Endothelial cell of umbilical vein (primary cell): Measurements from ENCODE around the gene PEAK3. TPM values are rescaled to one million over a fixed set of nuclear protein-coding genes. Genes with fewer than 3 reads are reported as not detected.

Experiments used
- BruUV-seq: library from RNA; stranded (reverse); fragments of 400-500 nt; replicated peaks from 2 replicates; lab custom pipeline; 2021; lab: Mats Ljungman, UMichigan
- CTCF ChIA-PET: fragments of 300-600, 350-600 bp; sonication (Branson Sonifier 250); formaldehyde crosslinking; loops from one replicate; lab custom pipeline; 2021; ENCODE audit warnings: antibody characterized with exemption, inconsistent platforms; lab: Charles Lee
- POLR2A ChIA-PET: fragments of 300-600, 350-600 bp; sonication (Branson Sonifier 250); formaldehyde crosslinking; loops from one replicate; lab custom pipeline; 2021; ENCODE audit warnings: antibody characterized with exemption, inconsistent platforms; lab: Charles Lee
- DNase-seq: peaks from one replicate; pipeline ENCODE4 v3.0.0-alpha.2; 2011; ENCODE audit warnings: low read depth, low spot score
- FAIRE-seq: peaks from 2 replicates; lab custom pipeline; 2011; peaks lifted over from hg19 to GRCh38; lab: Jason Lieb, UNC
- H2AFZ ChIP-seq: 2 replicates; pipeline ENCODE4 v1.6.0; 2012; ENCODE audit warnings: low read depth, low read length, control low read depth, inconsistent platforms
- H3K27ac ChIP-seq: 2 replicates; pipeline ENCODE4 v1.5.1; 2011; ENCODE audit warnings: low read depth, mild to moderate bottlenecking, control low read depth, low read length, moderate library complexity; ENCODE audit not compliant: insufficient read depth
- H3K27me3 ChIP-seq, 2 experiments: 2 replicates each; pipeline versions ENCODE4 v1.6.0 to v1.6.1; 2011; ENCODE audit warnings: low read length in 2 of 2, mixed read lengths in 1 of 2; ENCODE audit not compliant: control insufficient read depth in 2 of 2, insufficient read depth in 2 of 2
- H3K36me3 ChIP-seq, 2 experiments: 2 replicates in 1 of 2; 3 replicates in 1 of 2; pipeline ENCODE4 v1.5.1; 2011; ENCODE audit warnings: low read length in 2 of 2, mild to moderate bottlenecking in 1 of 2, moderate library complexity in 1 of 2; ENCODE audit not compliant: control insufficient read depth in 2 of 2, insufficient read depth in 2 of 2; ENCODE audit errors: extremely low read depth in 1 of 2
- H3K4me1 ChIP-seq: 3 replicates; pipeline ENCODE4 v1.5.1; 2011; ENCODE audit warnings: mild to moderate bottlenecking, low read length; ENCODE audit not compliant: control insufficient read depth, insufficient read depth; ENCODE audit errors: extremely low read depth
- H3K4me2 ChIP-seq: 2 replicates; pipeline ENCODE4 v1.6.1; 2011; ENCODE audit warnings: low read length, control low read depth, mixed read lengths; ENCODE audit not compliant: insufficient read depth
- H3K4me3 ChIP-seq, 3 experiments: fragments of 200-600 bp in 1 of 3; sonication (generic), shearing (Covaris generic) in 1 of 3; replicated peaks in 1 of 3; 2 replicates each; pipeline ENCODE4 v1.5.1; 2011 to 2016; ENCODE audit warnings: control low read depth in 3 of 3, low read length in 3 of 3, mild to moderate bottlenecking in 2 of 3, inconsistent platforms in 1 of 3, low read depth in 1 of 3, moderate library complexity in 1 of 3; ENCODE audit not compliant: insufficient read depth in 1 of 3
- H3K79me2 ChIP-seq: 2 replicates; pipeline ENCODE4 v1.6.0; 2012; ENCODE audit warnings: low read length, inconsistent platforms; ENCODE audit not compliant: control insufficient read depth, insufficient read depth
- H3K9ac ChIP-seq: replicated peaks from 2 replicates; pipeline ENCODE3; 2011; ENCODE audit warnings: low read length, control low read depth; ENCODE audit not compliant: insufficient read depth; ENCODE audit errors: extremely low read depth
- H3K9me1 ChIP-seq: replicated peaks from 3 replicates; pipeline ENCODE4 v1.6.0; 2011; ENCODE audit warnings: mild to moderate bottlenecking, low read length; ENCODE audit not compliant: control insufficient read depth, insufficient read depth; ENCODE audit errors: extremely low read depth
- H3K9me3 ChIP-seq: replicated peaks from 2 replicates; pipeline ENCODE4 v1.5.1; 2012; ENCODE audit warnings: low read length, inconsistent platforms; ENCODE audit not compliant: control insufficient read depth, insufficient read depth
- H4K20me1 ChIP-seq: replicated peaks from 2 replicates; pipeline ENCODE3; 2011; ENCODE audit warnings: mild to moderate bottlenecking, low read length; ENCODE audit not compliant: control insufficient read depth, insufficient read depth; ENCODE audit errors: extremely low read depth
- EZH2 ChIP-seq: IDR thresholded peaks from 2 replicates; pipeline ENCODE4 v1.6.1; 2012; ENCODE audit warnings: borderline replicate concordance, low read depth, mild to moderate bottlenecking, moderate library complexity, low read length, inconsistent platforms; ENCODE audit not compliant: severe bottlenecking
- FOS ChIP-seq: IDR thresholded peaks from 2 replicates; pipeline ENCODE4 v1.6.1; 2011; ENCODE audit warnings: mild to moderate bottlenecking, low read length, moderate library complexity, borderline replicate concordance; ENCODE audit not compliant: insufficient read depth
- GATA2 ChIP-seq: IDR thresholded peaks from 2 replicates; pipeline ENCODE4 v1.7.0; 2011; ENCODE audit warnings: low read depth, mild to moderate bottlenecking, moderate library complexity, mixed read lengths, low read length; ENCODE audit not compliant: insufficient read length, insufficient read depth
- JUN ChIP-seq: IDR thresholded peaks from 2 replicates; pipeline ENCODE4 v1.6.1; 2011; ENCODE audit warnings: borderline replicate concordance, low read depth; ENCODE audit not compliant: insufficient read length, insufficient read depth
- MYC ChIP-seq: IDR thresholded peaks from one replicate; pipeline ENCODE4 v1.6.1; 2011; ENCODE audit warnings: mild to moderate bottlenecking, low read depth, low read length
- POLR2A ChIP-seq: IDR thresholded peaks from 2 replicates; pipeline ENCODE4 v1.6.1; 2012; ENCODE audit warnings: low read depth, mild to moderate bottlenecking, control low read depth, low read length
- POLR2AphosphoS5 ChIP-seq: IDR thresholded peaks from 2 replicates; pipeline ENCODE4 v1.6.1; 2012; ENCODE audit warnings: low read depth, mild to moderate bottlenecking, control low read depth, low read length, moderate library complexity; ENCODE audit not compliant: insufficient read depth
- dilution Hi-C: fragments of 300-500 bp; cut with MboI; formaldehyde crosslinking; loops from one replicate; pipeline ENCODE4 v1.15.0; 2019; ENCODE audit warnings: low sequenced_read_pairs; ENCODE audit not compliant: extremely low pct_ligation_motif_present
- intact Hi-C: fragments of 100-400 bp; cut with micrococcal nuclease; formaldehyde crosslinking; loops from one replicate; pipeline ENCODE4 v1.10.0; 2022
- polyA plus RNA-seq, 4 experiments: library from polyadenylated mRNA; depleted of rRNA in 3 of 4; stranded (reverse) in 3 of 4; unstranded in 1 of 4; fragments of >200 nt; gene quantifications; 2 replicates each; pipeline versions ENCODE4 v1.2.1 to v1.2.3, GENCODE V29; 2011 to 2012; ENCODE audit warnings: missing spikeins in 1 of 4
- total RNA-seq: library from RNA; stranded (reverse); gene quantifications from 2 replicates; pipeline ENCODE4 v1.2.3, GENCODE V29; 2021
- TF ChIP-seq, protein P1 (sequence below), 2 donors: IDR thresholded peaks; 1 replicate in 1 of 2; 2 replicates in 1 of 2; pipeline ENCODE4 v1.5.1; 2011; ENCODE audit warnings: low read length in 2 of 2, mild to moderate bottlenecking in 2 of 2, moderate library complexity in 2 of 2, control low read depth in 1 of 2, inconsistent platforms in 1 of 2, low read depth in 1 of 2; ENCODE audit not compliant: insufficient read depth in 1 of 2; ENCODE audit errors: extremely low read depth in 1 of 2
- TF ChIP-seq, protein P2 (sequence below): IDR thresholded peaks from 2 replicates; pipeline ENCODE4 v1.6.1; 2011; ENCODE audit not compliant: insufficient read depth, insufficient read length

The PEAK3 gene
- total and polyA plus RNA-seq, 2 donors (not counting 3 experiments of a cell fraction or from before 2014, with no cell fraction given): 0.03 TPM; not detected in 1

GRCh38 chr19:2233601-2234280 is 48.2 kb downstream of the PEAK3 start:
- dilution Hi-C loops: no loop called here
- no TSS peak for BruUV-seq

GRCh38 chr19:2232286-2233151 is 49.5 kb downstream of the PEAK3 start:
- H3K4me3 ChIP-seq: no peak overlapping the region
- BruUV-seq: no TSS peak
- no peaks in the 10 kb centered on the region for H4K20me1 ChIP-seq
- no peaks in the 10 kb centered on the region for H3K9me3 ChIP-seq
- FAIRE-seq (no peak), DNase-seq (no peak)
- no peak overlapping the region for H3K4me2 ChIP-seq
- ChIA-PET CTCF (interaction anchor here (3.0 kb wide), 1 partner anchor 77 kb away, joined by 17 read pairs; no protein-coding TSS in a partner anchor), POLR2A (no interaction called here)
- no peak overlapping the region for H3K27ac ChIP-seq
- dilution Hi-C loops (no loop called here), intact Hi-C loops (no loop called here)
- H3K79me2 ChIP-seq: peaks cover 36% of the 10 kb centered on the region
- H3K9me1 ChIP-seq: no peaks in the 10 kb centered on the region
- TF ChIP-seq POLR2A (no peak), MYC (no peak), JUN (no peak), POLR2AphosphoS5 (no peak), GATA2 (no peak), FOS (no peak), EZH2 (no peak)
- TF ChIP-seq, protein P1, sequence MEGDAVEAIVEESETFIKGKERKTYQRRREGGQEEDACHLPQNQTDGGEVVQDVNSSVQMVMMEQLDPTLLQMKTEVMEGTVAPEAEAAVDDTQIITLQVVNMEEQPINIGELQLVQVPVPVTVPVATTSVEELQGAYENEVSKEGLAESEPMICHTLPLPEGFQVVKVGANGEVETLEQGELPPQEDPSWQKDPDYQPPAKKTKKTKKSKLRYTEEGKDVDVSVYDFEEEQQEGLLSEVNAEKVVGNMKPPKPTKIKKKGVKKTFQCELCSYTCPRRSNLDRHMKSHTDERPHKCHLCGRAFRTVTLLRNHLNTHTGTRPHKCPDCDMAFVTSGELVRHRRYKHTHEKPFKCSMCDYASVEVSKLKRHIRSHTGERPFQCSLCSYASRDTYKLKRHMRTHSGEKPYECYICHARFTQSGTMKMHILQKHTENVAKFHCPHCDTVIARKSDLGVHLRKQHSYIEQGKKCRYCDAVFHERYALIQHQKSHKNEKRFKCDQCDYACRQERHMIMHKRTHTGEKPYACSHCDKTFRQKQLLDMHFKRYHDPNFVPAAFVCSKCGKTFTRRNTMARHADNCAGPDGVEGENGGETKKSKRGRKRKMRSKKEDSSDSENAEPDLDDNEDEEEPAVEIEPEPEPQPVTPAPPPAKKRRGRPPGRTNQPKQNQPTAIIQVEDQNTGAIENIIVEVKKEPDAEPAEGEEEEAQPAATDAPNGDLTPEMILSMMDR (IDR thresholded peaks at IDR 0.05; ENCODE audit: extremely low read depth in 1 of 2, insufficient read depth in 1 of 2, low read depth in 1 of 2, low read length in 2 of 2): no peak
- TF ChIP-seq, protein P2, sequence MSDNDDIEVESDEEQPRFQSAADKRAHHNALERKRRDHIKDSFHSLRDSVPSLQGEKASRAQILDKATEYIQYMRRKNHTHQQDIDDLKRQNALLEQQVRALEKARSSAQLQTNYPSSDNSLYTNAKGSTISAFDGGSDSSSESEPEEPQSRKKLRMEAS: no peak
- H3K9ac ChIP-seq: no peak overlapping the region
- peaks cover 0 to 31% of the 10 kb centered on the region in 2 experiments for H3K36me3 ChIP-seq
- peaks cover 6% of the 10 kb centered on the region for H3K4me1 ChIP-seq
- H3K27me3 ChIP-seq: no peaks in the 10 kb centered on the region
- no peak overlapping the region for H2AFZ ChIP-seq

More at GRCh38 chr19:2233601-2234280, 48.2 kb downstream of the PEAK3 start:
- no peak overlapping the region for H2AFZ ChIP-seq
- peaks cover 19% of the 10 kb centered on the region for H3K4me1 ChIP-seq
- no peaks in the 10 kb centered on the region for H3K27me3 ChIP-seq
- H4K20me1 ChIP-seq: no peaks in the 10 kb centered on the region
- POLR2A ChIA-PET: interaction anchor here (0.6 kb wide), 1 partner anchor 44 kb away, joined by 3 read pairs; no protein-coding TSS in a partner anchor
- FAIRE-seq (no peak), DNase-seq (no peak)
- H3K27ac ChIP-seq: no peak overlapping the region
- H3K9me3 ChIP-seq: no peaks in the 10 kb centered on the region
- peaks cover 0 to 27% of the 10 kb centered on the region in 2 experiments for H3K36me3 ChIP-seq
- peaks cover 48% of the 10 kb centered on the region for H3K79me2 ChIP-seq
- TF ChIP-seq POLR2A: peak; percentile 42
- no peak for TF ChIP-seq MYC
- no peak overlapping the region for H3K4me3 ChIP-seq
- no peak overlapping the region for H3K4me2 ChIP-seq
- H3K9me1 ChIP-seq: no peaks in the 10 kb centered on the region
- intact Hi-C loops: no loop called here
- CTCF ChIA-PET: interaction anchor here (0.6 to 0.7 kb wide), 2 partner anchors 77 to 82 kb away, joined by 3 read pairs; no protein-coding TSS in a partner anchor
- H3K9ac ChIP-seq: no peak overlapping the region
